ENCODE results near the gene TENT5A.

The TENT5A gene

GRCh38 chr6:81797591-81797990 is 45.1 kb upstream of the TENT5A start:
- TF ChIP-seq ZFP3 (CRISPR knock-in tag; IDR thresholded peaks at IDR 0.05) (no peak), ESRRG (CRISPR knock-in tag; IDR thresholded peaks at IDR 0.05) (no peak), BACH2 (CRISPR knock-in tag; IDR thresholded peaks at IDR 0.05; ENCODE audit: borderline replicate concordance) (no peak), RARB (CRISPR knock-in tag; IDR thresholded peaks at IDR 0.05) (no peak), ZNF565 (CRISPR knock-in tag; conservative IDR thresholded peaks at IDR 0.05; ENCODE audit: low read depth) (no peak), PATZ1 (CRISPR knock-in tag; IDR thresholded peaks at IDR 0.05; ENCODE audit: borderline replicate concordance) (no peak), TCF4 (CRISPR knock-in tag; IDR thresholded peaks at IDR 0.05; ENCODE audit: borderline replicate concordance) (no peak), ARNTL (CRISPR knock-in tag; IDR thresholded peaks at IDR 0.05; ENCODE audit: borderline replicate concordance, low read depth) (no peak), GLIS3 (CRISPR knock-in tag; IDR thresholded peaks at IDR 0.05) (no peak), POU6F1 (CRISPR knock-in tag; IDR thresholded peaks at IDR 0.05; ENCODE audit: borderline replicate concordance, low read depth) (no peak)
- TF ChIP-seq, protein P1, sequence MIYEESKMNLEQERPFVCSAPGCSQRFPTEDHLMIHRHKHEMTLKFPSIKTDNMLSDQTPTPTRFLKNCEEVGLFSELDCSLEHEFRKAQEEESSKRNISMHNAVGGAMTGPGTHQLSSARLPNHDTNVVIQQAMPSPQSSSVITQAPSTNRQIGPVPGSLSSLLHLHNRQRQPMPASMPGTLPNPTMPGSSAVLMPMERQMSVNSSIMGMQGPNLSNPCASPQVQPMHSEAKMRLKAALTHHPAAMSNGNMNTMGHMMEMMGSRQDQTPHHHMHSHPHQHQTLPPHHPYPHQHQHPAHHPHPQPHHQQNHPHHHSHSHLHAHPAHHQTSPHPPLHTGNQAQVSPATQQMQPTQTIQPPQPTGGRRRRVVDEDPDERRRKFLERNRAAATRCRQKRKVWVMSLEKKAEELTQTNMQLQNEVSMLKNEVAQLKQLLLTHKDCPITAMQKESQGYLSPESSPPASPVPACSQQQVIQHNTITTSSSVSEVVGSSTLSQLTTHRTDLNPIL (CRISPR knock-in tag; IDR thresholded peaks at IDR 0.05; ENCODE audit: low read depth), result no peak
- ATAC-seq, result no peak

DNA sequence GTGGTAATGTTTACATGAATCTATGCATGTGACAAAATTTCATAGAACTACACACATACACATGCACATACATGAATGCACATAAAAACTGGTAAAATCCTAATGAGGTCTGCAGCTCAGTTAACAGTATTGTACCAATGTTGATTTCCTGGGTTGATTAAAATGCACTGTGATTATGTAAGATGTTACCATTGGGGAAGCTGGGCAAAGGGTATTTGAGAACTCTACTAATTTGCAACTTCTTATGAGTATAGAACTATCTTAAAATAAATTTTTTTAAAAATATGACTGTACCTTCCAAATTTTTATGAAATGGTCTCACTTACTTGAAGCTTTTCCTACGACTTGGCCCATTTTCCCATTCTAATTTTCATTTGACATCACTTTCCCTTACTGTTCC is 43.4 kb upstream of the TENT5A start:
- ATAC-seq, result no peak
- TF ChIP-seq ZNF8 (CRISPR knock-in tag; IDR thresholded peaks at IDR 0.05), result no peak
- TF ChIP-seq ZFP30 (CRISPR knock-in tag; IDR thresholded peaks at IDR 0.05), result no peak
- TF ChIP-seq ESRRG (CRISPR knock-in tag; IDR thresholded peaks at IDR 0.05), result no peak
- no peak for TF ChIP-seq ZFP3 (CRISPR knock-in tag; IDR thresholded peaks at IDR 0.05)
- no peak for TF ChIP-seq GLIS3 (CRISPR knock-in tag; IDR thresholded peaks at IDR 0.05)
- TF ChIP-seq RARB (CRISPR knock-in tag; IDR thresholded peaks at IDR 0.05), result no peak
- no peak for TF ChIP-seq CSDC2 (CRISPR knock-in tag; IDR thresholded peaks at IDR 0.05)
- no peak for TF ChIP-seq PPARA (CRISPR knock-in tag; IDR thresholded peaks at IDR 0.05; ENCODE audit: borderline replicate concordance)
- TF ChIP-seq ARNTL (CRISPR knock-in tag; IDR thresholded peaks at IDR 0.05; ENCODE audit: borderline replicate concordance, low read depth), result no peak
- TF ChIP-seq, protein P2, sequence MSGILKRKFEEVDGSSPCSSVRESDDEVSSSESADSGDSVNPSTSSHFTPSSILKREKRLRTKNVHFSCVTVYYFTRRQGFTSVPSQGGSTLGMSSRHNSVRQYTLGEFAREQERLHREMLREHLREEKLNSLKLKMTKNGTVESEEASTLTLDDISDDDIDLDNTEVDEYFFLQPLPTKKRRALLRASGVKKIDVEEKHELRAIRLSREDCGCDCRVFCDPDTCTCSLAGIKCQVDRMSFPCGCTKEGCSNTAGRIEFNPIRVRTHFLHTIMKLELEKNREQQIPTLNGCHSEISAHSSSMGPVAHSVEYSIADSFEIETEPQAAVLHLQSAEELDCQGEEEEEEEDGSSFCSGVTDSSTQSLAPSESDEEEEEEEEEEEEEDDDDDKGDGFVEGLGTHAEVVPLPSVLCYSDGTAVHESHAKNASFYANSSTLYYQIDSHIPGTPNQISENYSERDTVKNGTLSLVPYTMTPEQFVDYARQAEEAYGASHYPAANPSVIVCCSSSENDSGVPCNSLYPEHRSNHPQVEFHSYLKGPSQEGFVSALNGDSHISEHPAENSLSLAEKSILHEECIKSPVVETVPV (CRISPR knock-in tag; IDR thresholded peaks at IDR 0.05), result no peak
- no peak for TF ChIP-seq TSHZ2 (CRISPR knock-in tag; IDR thresholded peaks at IDR 0.05)
- no peak for TF ChIP-seq POU6F1 (CRISPR knock-in tag; IDR thresholded peaks at IDR 0.05; ENCODE audit: borderline replicate concordance, low read depth)
- TF ChIP-seq ISL1 (CRISPR knock-in tag; IDR thresholded peaks at IDR 0.05), result no peak
